Superior temporal gyrus (tissue), 1 donor: ENCODE data around the gene GPR27.

ENCODE experiments used
- DNase-seq: peaks from one replicate; pipeline ENCODE4 v3.0.0-alpha.2; 2016; ENCODE audit errors: extremely low spot score

The GPR27 gene

GRCh38 chr3:71753701-71754609 is at the start of gene GPR27:
Gene GPR27 (plus strand): TSS chr3:71753855. CDS start chr3:71754050, 195 bp downstream.
- DNase-seq, result no peak

- DNase-seq, result no peak
Observed at GRCh38 chr3:71704915-71705314, 48.7 kb upstream of the GPR27 start.

GRCh38 chr3:71705681-71706080 is 48.0 kb upstream of the GPR27 start:
- no peak for DNase-seq

- no peak for DNase-seq
Observed at GRCh38 chr3:71707595-71707994, 46.1 kb upstream of the GPR27 start.

- peak; percentile 85 for DNase-seq
Observed at GRCh38 chr3:71708476-71709105, 45.1 kb upstream of the GPR27 start.

GRCh38 chr3:71709908-71710511 is 43.6 kb upstream of the GPR27 start:
- DNase-seq, result no peak

GRCh38 chr3:71710906-71711494 is 42.7 kb upstream of the GPR27 start:
- DNase-seq, result peak; percentile 92

GRCh38 chr3:71713041-71713440 is 40.6 kb upstream of the GPR27 start:
- no peak for DNase-seq

GRCh38 chr3:71714595-71714994 is 39.1 kb upstream of the GPR27 start:
- no peak for DNase-seq

- DNase-seq, result no peak
Observed at GRCh38 chr3:71718072-71718471, 35.6 kb upstream of the GPR27 start.

GRCh38 chr3:71721002-71721401 is 32.7 kb upstream of the GPR27 start:
- DNase-seq, result no peak

- no peak for DNase-seq
Observed at GRCh38 chr3:71721651-71722157, 32.0 kb upstream of the GPR27 start.

GRCh38 chr3:71722693-71723092 is 31.0 kb upstream of the GPR27 start:
- DNase-seq, result no peak

GRCh38 chr3:71723452-71724170 is 30.0 kb upstream of the GPR27 start:
- DNase-seq, result no peak

- DNase-seq, result no peak
Observed at GRCh38 chr3:71724171-71724453, 29.5 kb upstream of the GPR27 start.

- no peak for DNase-seq
Observed at GRCh38 chr3:71724584-71725270, 28.9 kb upstream of the GPR27 start.

- no peak for DNase-seq
Observed at GRCh38 chr3:71725271-71725991, 28.2 kb upstream of the GPR27 start, which contains the start of gene EIF4E3. Gene EIF4E3 (minus strand): TSS chr3:71725402. CDS start chr3:71725367, 35 bp downstream.

GRCh38 chr3:71726146-71726545 is 27.5 kb upstream of the GPR27 start:
- no peak for DNase-seq

- DNase-seq, result peak; percentile 65
Observed at GRCh38 chr3:71728632-71729342, 24.9 kb upstream of the GPR27 start.

GRCh38 chr3:71732637-71733036 is 21.0 kb upstream of the GPR27 start:
- DNase-seq, result no peak
